HL-60/S4 treated with phorbol 12-myristate 13-acetate at 8.2 ng/mL for 4 days and 3 days (cell line): ENCODE results near the gene KIF16B.

Experiments
- in situ Hi-C: fragments of 300-500 bp; cut with MboI; formaldehyde crosslinking; loops from 2 replicates; pipeline ENCODE4 v1.15.0; 2022; ENCODE audit warnings: low sequenced_read_pairs

Gene KIF16B

GRCh38 chr20:16314748-16315159 lies 258.5 kb downstream of the KIF16B start:
- in situ Hi-C loops: no loop called here

GRCh38 chr20:16314320-16314719 lies 258.9 kb downstream of the KIF16B start:
- in situ Hi-C loops: no loop called here

GRCh38 chr20:16313917-16314316 lies 259.3 kb downstream of the KIF16B start:
- in situ Hi-C loops: no loop called here

GRCh38 chr20:16312998-16313397 lies 260.2 kb downstream of the KIF16B start:
- in situ Hi-C loops: no loop called here

GRCh38 chr20:16311756-16312155 lies 261.5 kb downstream of the KIF16B start:
- in situ Hi-C loops: no loop called here

GRCh38 chr20:16308754-16309153 lies 264.5 kb downstream of the KIF16B start:
- in situ Hi-C loops: no loop called here

- in situ Hi-C loops: no loop called here
Measured at GRCh38 chr20:16302818-16303217, 270.4 kb downstream of the KIF16B start.

GRCh38 chr20:16301986-16302385 lies 271.3 kb downstream of the KIF16B start:
- in situ Hi-C loops: no loop called here

GRCh38 chr20:16299897-16300296 lies 273.4 kb downstream of the KIF16B start:
- in situ Hi-C loops: no loop called here

GRCh38 chr20:16296931-16297330 lies 276.3 kb downstream of the KIF16B start:
- in situ Hi-C loops: no loop called here

- in situ Hi-C loops: no loop called here
Measured at GRCh38 chr20:16295534-16295933, 277.7 kb downstream of the KIF16B start.

GRCh38 chr20:16293590-16293989 lies 279.7 kb downstream of the KIF16B start:
- in situ Hi-C loops: no loop called here

- in situ Hi-C loops: no loop called here
Measured at GRCh38 chr20:16292226-16292880, 280.9 kb downstream of the KIF16B start.

GRCh38 chr20:16290358-16290757 lies 282.9 kb downstream of the KIF16B start:
- in situ Hi-C loops: no loop called here

GRCh38 chr20:16287776-16288175 lies 285.5 kb downstream of the KIF16B start:
- in situ Hi-C loops: no loop called here

- in situ Hi-C loops: no loop called here
Measured at GRCh38 chr20:16286601-16287000, 286.6 kb downstream of the KIF16B start.

- in situ Hi-C loops: no loop called here
Measured at GRCh38 chr20:16284385-16285100, 288.7 kb downstream of the KIF16B start.

- in situ Hi-C loops: no loop called here
Measured at GRCh38 chr20:16283978-16284377, 289.3 kb downstream of the KIF16B start.

GRCh38 chr20:16283307-16283706 lies 289.9 kb downstream of the KIF16B start:
- in situ Hi-C loops: no loop called here

GRCh38 chr20:16280219-16280618 lies 293.0 kb downstream of the KIF16B start:
- in situ Hi-C loops: no loop called here

- in situ Hi-C loops: no loop called here
Measured at GRCh38 chr20:16279320-16279719, 293.9 kb downstream of the KIF16B start.

- in situ Hi-C loops: no loop called here
Measured at GRCh38 chr20:16273812-16274555, 299.3 kb downstream of the KIF16B start.
